Embryonic facial prominence (tissue), 1 donor: ENCODE measurements around the gene SUPT4H1.
A peak's percentile ranks its signal among the peaks of the same experiment; 100 is the strongest.
"Not testable (repeated sequence)": the region's sequence is repeated elsewhere in the genome, so short reads cannot be mapped to it uniquely, and the experiment has no call there.

Source experiments
- DNase-seq: peaks from one replicate; pipeline ENCODE4 v3.0.0-alpha.2; 2016; ENCODE audit errors: extremely low spot score

SUPT4H1 gene

GRCh38 chr17:58351831-58352595 is at the start of gene SUPT4H1:
SUPT4H1 (minus strand) TSS chr17:58352201; CDS start chr17:58352135, 66 bp downstream.
- peak; percentile 88 for DNase-seq

GRCh38 chr17:58401287-58401686 is 49.3 kb upstream of the SUPT4H1 start:
- DNase-seq, result no peak

- no peak for DNase-seq
Observed at GRCh38 chr17:58400826-58401225, 48.8 kb upstream of the SUPT4H1 start.

- no peak for DNase-seq
Observed at GRCh38 chr17:58399974-58400373, 48.0 kb upstream of the SUPT4H1 start.

GRCh38 chr17:58398574-58399266 is 46.7 kb upstream of the SUPT4H1 start:
- DNase-seq, result no peak

- DNase-seq, result not testable (repeated sequence)
Observed at GRCh38 chr17:58397421-58397820, 45.4 kb upstream of the SUPT4H1 start.

- no peak for DNase-seq
Observed at GRCh38 chr17:58396173-58396572, 44.2 kb upstream of the SUPT4H1 start.

GRCh38 chr17:58394534-58395223 is 42.7 kb upstream of the SUPT4H1 start:
- DNase-seq, result no peak

- DNase-seq, result no peak
Observed at GRCh38 chr17:58391302-58391984, 39.4 kb upstream of the SUPT4H1 start.

GRCh38 chr17:58390884-58391283 is 38.9 kb upstream of the SUPT4H1 start:
- DNase-seq, result no peak

- DNase-seq, result no peak
Observed at GRCh38 chr17:58388302-58389190, 36.5 kb upstream of the SUPT4H1 start.

- DNase-seq, result no peak
Observed at GRCh38 chr17:58387834-58388233, 35.8 kb upstream of the SUPT4H1 start.

- DNase-seq, result no peak
Observed at GRCh38 chr17:58386708-58387107, 34.7 kb upstream of the SUPT4H1 start.

GRCh38 chr17:58385359-58385899 is 33.4 kb upstream of the SUPT4H1 start:
- DNase-seq, result no peak

- no peak for DNase-seq
Observed at GRCh38 chr17:58384897-58385296, 32.9 kb upstream of the SUPT4H1 start.

GRCh38 chr17:58383892-58384462 is 32.0 kb upstream of the SUPT4H1 start:
- DNase-seq, result no peak

- DNase-seq, result no peak
Observed at GRCh38 chr17:58382872-58383242, 30.9 kb upstream of the SUPT4H1 start.

- no peak for DNase-seq
Observed at GRCh38 chr17:58382108-58382871, 30.3 kb upstream of the SUPT4H1 start.
